ENCODE measurements around the gene LRRC8A. TPM values are rescaled to one million over a fixed set of nuclear protein-coding genes. Genes with fewer than 3 reads are reported as not detected.

Gene LRRC8A
- total and polyA plus RNA-seq, 2 of the 4 experiments (the other 2 are of a cell fraction), result 42.8 to 60.9 TPM

- no peak overlapping the region for H2BK5ac ChIP-seq (ENCODE audit: low read depth, low read length, poor library complexity, severe bottlenecking)
- ChIA-PET POLR2A (ENCODE audit: unreplicated experiment) (no interaction called here), CTCF (no interaction called here)
- no peaks in the 10 kb centered on the region for H3K4me1 ChIP-seq (ENCODE audit: control insufficient read depth, insufficient read depth, low read length)
- peaks cover 3% of the 10 kb centered on the region for H3K36me3 ChIP-seq (ENCODE audit: control insufficient read depth, insufficient read depth, low read length)
- no peak overlapping the region for H3K4me2 ChIP-seq (ENCODE audit: low read depth, low read length)
- no peak overlapping the region for H4K91ac ChIP-seq (ENCODE audit: insufficient read depth, low read depth, low read length)
- H3K9me3 ChIP-seq (ENCODE audit: control insufficient read depth, insufficient read depth, low read length), result no peaks in the 10 kb centered on the region
- no peak overlapping the region for H3K56ac ChIP-seq (ENCODE audit: extremely low read depth, insufficient read depth, low read length)
- H2AK5ac ChIP-seq (ENCODE audit: low read depth, low read length), result no peak overlapping the region
- WGBS, 2 experiments (ENCODE audit: extremely low coverage in 2 of 2, insufficient read length in 1 of 2), result 92% methylated on average over 4 of the region's 15 CpGs; no CpG with 5 or more reads in 1 of the 2 experiments
- no peaks in the 10 kb centered on the region for H4K20me1 ChIP-seq (ENCODE audit: insufficient read depth, low read length)
- H2AK9ac ChIP-seq (replicated peaks; ENCODE audit: low read depth, low read length, poor library complexity), result no peak overlapping the region
- H4K8ac ChIP-seq (ENCODE audit: low read depth in 2 of 2, low read length in 2 of 2), result no peak overlapping the region
- in situ Hi-C loops (cut with MboI; ENCODE audit: low sequenced_read_pairs), result no loop called here
- H3K4me3 ChIP-seq (ENCODE audit: insufficient read depth, low read depth, low read length), result no peak overlapping the region
- no peak overlapping the region for H4K5ac ChIP-seq (ENCODE audit: low read depth, low read length)
- H2BK15ac ChIP-seq (ENCODE audit: low read depth, low read length), result no peak overlapping the region
- peaks cover 5 to 8% of the 10 kb centered on the region in 2 experiments; a peak in 3 of 4 replicates for H3K79me1 ChIP-seq (ENCODE audit: low read depth in 1 of 2, low read length in 2 of 2)
- no peak overlapping the region for H2BK20ac ChIP-seq (ENCODE audit: low read depth, low read length)
- H3K9ac ChIP-seq (ENCODE audit: low read depth, low read length), result no peak overlapping the region
- H3K18ac ChIP-seq (ENCODE audit: low read depth, low read length), result no peak overlapping the region
- H2BK120ac ChIP-seq (ENCODE audit: low read depth, low read length), result no peak overlapping the region
- no TSS peak for BruUV-seq (replicated peaks)
- no peak overlapping the region for H3K27ac ChIP-seq (ENCODE audit: insufficient read depth, low read length)
- no peak for DNase-seq
- H2AFZ ChIP-seq (replicated peaks; ENCODE audit: low read length, poor library complexity), result no peak overlapping the region
- no peak overlapping the region for H3K14ac ChIP-seq (replicated peaks; ENCODE audit: low read depth, low read length)
- TF ChIP-seq BHLHE40 (IDR thresholded peaks at IDR 0.05; ENCODE audit: low read depth, low read length) (no peak), SMC3 (IDR thresholded peaks at IDR 0.05; ENCODE audit: low read depth, low read length) (no peak), FOS (IDR thresholded peaks at IDR 0.05; ENCODE audit: low read depth, low read length) (no peak), MAFK (IDR thresholded peaks at IDR 0.05; ENCODE audit: low read depth, low read length) (no peak), RAD21 (IDR thresholded peaks at IDR 0.05; ENCODE audit: low read length) (no peak), RCOR1 (IDR thresholded peaks at IDR 0.05; ENCODE audit: insufficient replicate concordance, low read length) (no peak)
- TF ChIP-seq, protein P1, sequence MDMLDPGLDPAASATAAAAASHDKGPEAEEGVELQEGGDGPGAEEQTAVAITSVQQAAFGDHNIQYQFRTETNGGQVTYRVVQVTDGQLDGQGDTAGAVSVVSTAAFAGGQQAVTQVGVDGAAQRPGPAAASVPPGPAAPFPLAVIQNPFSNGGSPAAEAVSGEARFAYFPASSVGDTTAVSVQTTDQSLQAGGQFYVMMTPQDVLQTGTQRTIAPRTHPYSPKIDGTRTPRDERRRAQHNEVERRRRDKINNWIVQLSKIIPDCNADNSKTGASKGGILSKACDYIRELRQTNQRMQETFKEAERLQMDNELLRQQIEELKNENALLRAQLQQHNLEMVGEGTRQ (IDR thresholded peaks at IDR 0.05; ENCODE audit: low read depth, low read length), result no peak
- TF ChIP-seq, protein P2, sequence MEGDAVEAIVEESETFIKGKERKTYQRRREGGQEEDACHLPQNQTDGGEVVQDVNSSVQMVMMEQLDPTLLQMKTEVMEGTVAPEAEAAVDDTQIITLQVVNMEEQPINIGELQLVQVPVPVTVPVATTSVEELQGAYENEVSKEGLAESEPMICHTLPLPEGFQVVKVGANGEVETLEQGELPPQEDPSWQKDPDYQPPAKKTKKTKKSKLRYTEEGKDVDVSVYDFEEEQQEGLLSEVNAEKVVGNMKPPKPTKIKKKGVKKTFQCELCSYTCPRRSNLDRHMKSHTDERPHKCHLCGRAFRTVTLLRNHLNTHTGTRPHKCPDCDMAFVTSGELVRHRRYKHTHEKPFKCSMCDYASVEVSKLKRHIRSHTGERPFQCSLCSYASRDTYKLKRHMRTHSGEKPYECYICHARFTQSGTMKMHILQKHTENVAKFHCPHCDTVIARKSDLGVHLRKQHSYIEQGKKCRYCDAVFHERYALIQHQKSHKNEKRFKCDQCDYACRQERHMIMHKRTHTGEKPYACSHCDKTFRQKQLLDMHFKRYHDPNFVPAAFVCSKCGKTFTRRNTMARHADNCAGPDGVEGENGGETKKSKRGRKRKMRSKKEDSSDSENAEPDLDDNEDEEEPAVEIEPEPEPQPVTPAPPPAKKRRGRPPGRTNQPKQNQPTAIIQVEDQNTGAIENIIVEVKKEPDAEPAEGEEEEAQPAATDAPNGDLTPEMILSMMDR (conservative IDR thresholded peaks at IDR 0.05; ENCODE audit: low read depth, low read length), result no peak
- no peak overlapping the region for H3K4ac ChIP-seq (ENCODE audit: low read depth, low read length)
- intact Hi-C loops (cut with micrococcal nuclease), result no loop called here
- H3K9me1 ChIP-seq (ENCODE audit: insufficient read depth, low read length), result 0 out of 2 replicates have a peak, but pooled peaks cover under 1% of the 10 kb centered on the region
- ATAC-seq (ENCODE audit: low read depth), result no peak
- no peak overlapping the region for H3K23ac ChIP-seq (ENCODE audit: low read depth, low read length)
- no peaks in the 10 kb centered on the region for H3K27me3 ChIP-seq (ENCODE audit: control insufficient read depth, insufficient read depth, low read length)
- dilution Hi-C loops (cut with HindIII; ENCODE audit: low sequenced_read_pairs, unreplicated experiment), result no loop called here
These were observed 58.5 kb downstream of the LRRC8A start for GRCh38 chr9:128940271-128940921.
